ENCODE results near the gene PCDHGC5. TPM values are rescaled to one million over a fixed set of nuclear protein-coding genes. Genes with fewer than 3 reads are reported as not detected.
A peak's percentile ranks its signal among the peaks of the same experiment; 100 is the strongest.

The PCDHGC5 gene
- total RNA-seq, 4 donors from 2014 or later = 0.26 to 1.7 (median 1.5) TPM

DNA sequence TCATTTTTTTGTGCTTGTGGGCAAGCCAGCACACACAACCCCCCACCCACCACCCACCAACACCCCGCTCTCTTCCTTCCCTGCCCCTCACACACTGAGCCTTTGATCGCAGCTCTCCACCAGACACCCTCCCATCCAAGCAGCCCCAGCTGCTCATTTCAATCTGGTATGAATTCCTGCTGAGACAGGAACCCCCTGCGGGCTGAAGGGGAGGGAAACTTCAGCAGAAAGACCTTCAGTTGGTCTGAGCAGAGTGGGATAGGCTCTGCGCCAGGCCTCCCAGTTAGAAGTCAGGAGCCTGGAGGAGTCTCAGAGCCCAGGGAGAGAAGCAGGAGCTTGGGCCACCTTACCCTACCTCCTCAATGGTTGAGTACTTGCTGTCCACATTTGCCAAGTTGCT is 7.2 kb downstream of the PCDHGC5 start:
- intact Hi-C loops (cut with DNase I) = no loop called here
- Histone ChIP-seq H3K4me1 (peaks cover 10 to 46% (median 16%) of the 10 kb centered on the region in 3 donors), H3K4me3 (no peak overlapping the region), H3K27ac (no peak overlapping the region), H3K27me3 (peaks cover 0 to 15% (median 0%) of the 10 kb centered on the region in 4 donors), H3K9me3 (no peaks in the 10 kb centered on the region), H3K36me3 (peaks cover 0 to 76% (median 0%) of the 10 kb centered on the region in 3 donors)
- no peak for DNase-seq
- WGBS, 2 donors = 44 to 58% methylated on average over 3 to 4 of the region's 4 CpGs
- TF ChIP-seq, protein P1, sequence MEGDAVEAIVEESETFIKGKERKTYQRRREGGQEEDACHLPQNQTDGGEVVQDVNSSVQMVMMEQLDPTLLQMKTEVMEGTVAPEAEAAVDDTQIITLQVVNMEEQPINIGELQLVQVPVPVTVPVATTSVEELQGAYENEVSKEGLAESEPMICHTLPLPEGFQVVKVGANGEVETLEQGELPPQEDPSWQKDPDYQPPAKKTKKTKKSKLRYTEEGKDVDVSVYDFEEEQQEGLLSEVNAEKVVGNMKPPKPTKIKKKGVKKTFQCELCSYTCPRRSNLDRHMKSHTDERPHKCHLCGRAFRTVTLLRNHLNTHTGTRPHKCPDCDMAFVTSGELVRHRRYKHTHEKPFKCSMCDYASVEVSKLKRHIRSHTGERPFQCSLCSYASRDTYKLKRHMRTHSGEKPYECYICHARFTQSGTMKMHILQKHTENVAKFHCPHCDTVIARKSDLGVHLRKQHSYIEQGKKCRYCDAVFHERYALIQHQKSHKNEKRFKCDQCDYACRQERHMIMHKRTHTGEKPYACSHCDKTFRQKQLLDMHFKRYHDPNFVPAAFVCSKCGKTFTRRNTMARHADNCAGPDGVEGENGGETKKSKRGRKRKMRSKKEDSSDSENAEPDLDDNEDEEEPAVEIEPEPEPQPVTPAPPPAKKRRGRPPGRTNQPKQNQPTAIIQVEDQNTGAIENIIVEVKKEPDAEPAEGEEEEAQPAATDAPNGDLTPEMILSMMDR (IDR thresholded peaks at IDR 0.05) = no peak
- TF ChIP-seq POLR2A (IDR thresholded peaks at IDR 0.05) = no peak

GRCh38 chr5:141501761-141502160 is 12.9 kb downstream of the PCDHGC5 start:
- intact Hi-C loops (cut with DNase I) = no loop called here
- Histone ChIP-seq H3K27ac (no peak overlapping the region), H3K4me3 (no peak overlapping the region), H3K27me3 (no peaks in the 10 kb centered on the region), H3K4me1 (peaks cover 0 to 5% (median under 1%) of the 10 kb centered on the region in 3 donors), H3K9me3 (no peaks in the 10 kb centered on the region), H3K36me3 (peaks cover 0 to 99% (median 0%) of the 10 kb centered on the region in 3 donors)
- no peak for DNase-seq
- 83 to 89% methylated on average over 7 of the region's 7 CpGs for WGBS, 2 donors
- TF ChIP-seq, protein P1 (IDR thresholded peaks at IDR 0.05) = no peak
- TF ChIP-seq POLR2A (IDR thresholded peaks at IDR 0.05) = no peak

GRCh38 chr5:141503681-141504080 is 14.8 kb downstream of the PCDHGC5 start:
- 94 to 100% methylated on average over 2 of the region's 2 CpGs for WGBS, 2 donors

GRCh38 chr5:141504216-141504615 is 15.3 kb downstream of the PCDHGC5 start:
- 76 to 85% methylated on average over 4 of the region's 4 CpGs for WGBS, 2 donors
- intact Hi-C loops (cut with DNase I) = no loop called here
- Histone ChIP-seq H3K9me3 (no peaks in the 10 kb centered on the region), H3K27ac (no peak overlapping the region), H3K4me1 (peaks cover 0 to 29% (median 18%) of the 10 kb centered on the region in 3 donors), H3K36me3 (peaks cover 0 to 92% (median 0%) of the 10 kb centered on the region in 3 donors), H3K27me3 (no peaks in the 10 kb centered on the region), H3K4me3 (no peak overlapping the region)
- no peak for TF ChIP-seq POLR2A (IDR thresholded peaks at IDR 0.05)
- TF ChIP-seq, protein P1 (IDR thresholded peaks at IDR 0.05) = no peak
- no peak for DNase-seq

More at GRCh38 chr5:141503681-141504080, 14.8 kb downstream of the PCDHGC5 start:
- TF ChIP-seq, protein P1 (IDR thresholded peaks at IDR 0.05) = no peak
- no peak for TF ChIP-seq POLR2A (IDR thresholded peaks at IDR 0.05)
- Histone ChIP-seq H3K9me3 (no peaks in the 10 kb centered on the region), H3K4me1 (peaks cover 0 to 24% (median 17%) of the 10 kb centered on the region in 3 donors), H3K27me3 (no peaks in the 10 kb centered on the region), H3K4me3 (no peak overlapping the region), H3K36me3 (peaks cover 0 to 98% (median 0%) of the 10 kb centered on the region in 3 donors), H3K27ac (no peak overlapping the region)
- intact Hi-C loops (cut with DNase I) = no loop called here
- DNase-seq = no peak

GRCh38 chr5:141506381-141507155 is 17.7 kb downstream of the PCDHGC5 start:
- Histone ChIP-seq H3K4me1 (peaks cover 0 to 42% (median 22%) of the 10 kb centered on the region in 3 donors), H3K36me3 (peaks cover 0 to 91% (median 0%) of the 10 kb centered on the region in 3 donors), H3K27me3 (no peaks in the 10 kb centered on the region), H3K9me3 (no peaks in the 10 kb centered on the region), H3K4me3 (no peak overlapping the region), H3K27ac (peak overlapping the region; percentile 73 to 92 (median 88))
- TF ChIP-seq, protein P1 (IDR thresholded peaks at IDR 0.05) = no peak
- intact Hi-C loops (cut with DNase I) = no loop called here
- WGBS, 2 donors = 79 to 84% methylated on average over 8 of the region's 8 CpGs
- DNase-seq = no peak
